Spleen (tissue), 7 donors: ENCODE measurements around the gene PRPF39.

Source experiments
- CTCF ChIP-seq, 11 experiments: fragments of 200-600 bp in 7 of 11; fragments of 450-650 bp in 4 of 11; sonication (generic) in 4 of 11; IDR thresholded peaks in 8 of 11; conservative IDR thresholded peaks in 3 of 11; 1 replicate in 7 of 11; 2 replicates in 4 of 11; pipeline versions ENCODE4 v1.4.0 to v1.8.0; 2016 to 2021; ENCODE audit warnings: antibody characterized with exemption in 11 of 11, inconsistent platforms in 4 of 11, mild to moderate bottlenecking in 1 of 11
- POLR2A ChIP-seq, 3 donors: fragments of 450-650 bp; IDR thresholded peaks; one replicate each; pipeline ENCODE4 v1.5.1; 2017; ENCODE audit warnings: antibody characterized with exemption in 3 of 3, mild to moderate bottlenecking in 1 of 3
- donor health status: DM: no; HTN: no; CAD: no; lungs with moderate emphysema.
- donor health status: DM: no; HTN: no; CAD: no.
- donor health status: DM: no; HTN: no; CAD: no.

DNA sequence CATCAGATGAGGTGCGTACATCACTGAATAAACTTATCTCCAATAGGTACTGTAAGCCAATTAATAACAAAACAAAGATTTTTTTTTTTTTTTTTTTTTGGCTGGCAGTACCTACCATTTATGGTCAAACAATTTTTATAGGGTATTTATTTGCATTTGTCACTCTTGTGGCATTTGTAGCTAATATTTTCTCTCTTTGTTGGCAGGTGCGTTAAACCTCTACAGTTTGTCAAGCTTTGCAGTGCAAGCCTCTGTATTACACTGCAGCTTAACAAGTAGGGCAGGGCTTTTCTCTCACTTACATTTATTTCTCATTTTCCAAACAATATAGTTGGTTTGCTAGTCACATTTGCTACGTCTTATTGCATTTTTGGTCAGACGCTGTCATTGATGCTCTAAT is 12.3 kb downstream of the PRPF39 start:
- TF ChIP-seq POLR2A (IDR thresholded peaks at IDR 0.05) (no peak), CTCF (IDR thresholded peaks at IDR 0.05 in 8 of 11, conservative IDR thresholded peaks at IDR 0.05 in 3 of 11) (no peak)
